H7 (cell line): ENCODE measurements around the gene ALDH1A2. TPM values are rescaled to one million over a fixed set of nuclear protein-coding genes. Genes with fewer than 3 reads are reported as not detected.
"Not testable (repeated sequence)": the region's sequence is repeated elsewhere in the genome, so short reads cannot be mapped to it uniquely, and the experiment has no call there.

ENCODE experiments used
- DNase-seq: peaks from one replicate; pipeline ENCODE4 v3.0.0; 2012
- H3K27me3 ChIP-seq: 2 replicates; pipeline ENCODE4 v1.6.0; 2011; ENCODE audit warnings: mild to moderate bottlenecking, low read length; ENCODE audit not compliant: control insufficient read depth, insufficient read depth
- H3K36me3 ChIP-seq: replicated peaks from 2 replicates; pipeline ENCODE4 v1.5.1; 2011; ENCODE audit warnings: low read length; ENCODE audit not compliant: control insufficient read depth, insufficient read depth
- H3K4me3 ChIP-seq: 2 replicates; pipeline ENCODE4 v1.5.1; 2011; ENCODE audit warnings: low read depth, mild to moderate bottlenecking, control low read depth, low read length, moderate library complexity; ENCODE audit not compliant: insufficient read depth
- total RNA-seq: library from RNA; depleted of rRNA; stranded (reverse); fragments of >200 nt; shearing (Covaris generic); gene quantifications from 2 replicates; pipeline ENCODE4 v1.2.3, GENCODE V29; 2014

The ALDH1A2 gene
- total RNA-seq, 1 experiment from 2014 or later = 0.10 TPM

DNA sequence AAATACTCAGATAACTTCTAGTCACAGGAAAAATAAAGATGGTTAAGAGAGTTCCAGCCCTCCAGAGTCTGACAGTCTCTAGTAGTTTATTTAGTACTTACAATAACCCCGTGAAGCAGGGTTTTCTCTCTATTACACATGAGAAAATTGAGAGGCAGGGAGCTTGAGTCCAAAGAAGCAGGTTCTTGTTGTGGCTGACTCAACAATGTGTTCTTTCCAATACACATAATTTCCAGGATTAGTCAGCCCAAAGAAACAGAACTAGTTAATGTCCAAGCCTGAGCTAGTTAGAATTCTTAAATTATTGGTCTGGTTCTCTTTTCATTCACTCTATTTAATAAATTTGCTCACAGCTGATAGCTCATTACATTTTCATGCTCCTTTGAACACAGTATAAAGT lies 49.9 kb downstream of the ALDH1A2 start:
- DNase-seq = no peak
- no peaks in the 10 kb centered on the region for H3K27me3 ChIP-seq
- no peak overlapping the region for H3K4me3 ChIP-seq
- no peaks in the 10 kb centered on the region for H3K36me3 ChIP-seq

DNA sequence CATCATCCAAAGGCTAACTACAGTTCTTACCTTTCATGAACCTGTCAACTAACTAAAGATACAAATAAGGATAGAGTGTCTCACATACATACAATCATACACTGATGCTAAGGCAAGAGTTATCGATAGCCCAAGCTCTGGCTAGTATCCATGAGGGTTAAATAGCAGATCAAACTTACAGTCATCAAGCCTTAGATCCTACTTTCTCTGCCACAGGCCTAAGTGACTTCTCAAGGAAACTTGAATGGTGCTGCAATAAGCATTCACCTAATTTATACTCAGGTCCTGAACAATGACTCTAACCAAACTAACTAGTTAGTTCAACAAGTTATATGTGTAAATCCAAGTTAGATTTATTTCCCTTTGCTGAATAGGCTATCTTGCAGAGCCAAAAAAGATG lies 51.0 kb downstream of the ALDH1A2 start:
- H3K4me3 ChIP-seq = no peak overlapping the region
- H3K36me3 ChIP-seq = no peaks in the 10 kb centered on the region
- DNase-seq = no peak
- H3K27me3 ChIP-seq = no peaks in the 10 kb centered on the region

- no peaks in the 10 kb centered on the region for H3K36me3 ChIP-seq
- H3K27me3 ChIP-seq = no peaks in the 10 kb centered on the region
- no peak for DNase-seq
- H3K4me3 ChIP-seq = no peak overlapping the region
Measured at GRCh38 chr15:58014040-58014439, 51.5 kb downstream of the ALDH1A2 start.

- Histone ChIP-seq H3K4me3 (no peak overlapping the region), H3K36me3 (no peaks in the 10 kb centered on the region), H3K27me3 (no peaks in the 10 kb centered on the region)
- DNase-seq = no peak
Measured at GRCh38 chr15:58010983-58011382, 54.5 kb downstream of the ALDH1A2 start.

GRCh38 chr15:58003810-58004209 lies 61.7 kb downstream of the ALDH1A2 start:
- Histone ChIP-seq H3K36me3 (no peaks in the 10 kb centered on the region), H3K27me3 (no peaks in the 10 kb centered on the region), H3K4me3 (no peak overlapping the region)
- DNase-seq = no peak

DNA sequence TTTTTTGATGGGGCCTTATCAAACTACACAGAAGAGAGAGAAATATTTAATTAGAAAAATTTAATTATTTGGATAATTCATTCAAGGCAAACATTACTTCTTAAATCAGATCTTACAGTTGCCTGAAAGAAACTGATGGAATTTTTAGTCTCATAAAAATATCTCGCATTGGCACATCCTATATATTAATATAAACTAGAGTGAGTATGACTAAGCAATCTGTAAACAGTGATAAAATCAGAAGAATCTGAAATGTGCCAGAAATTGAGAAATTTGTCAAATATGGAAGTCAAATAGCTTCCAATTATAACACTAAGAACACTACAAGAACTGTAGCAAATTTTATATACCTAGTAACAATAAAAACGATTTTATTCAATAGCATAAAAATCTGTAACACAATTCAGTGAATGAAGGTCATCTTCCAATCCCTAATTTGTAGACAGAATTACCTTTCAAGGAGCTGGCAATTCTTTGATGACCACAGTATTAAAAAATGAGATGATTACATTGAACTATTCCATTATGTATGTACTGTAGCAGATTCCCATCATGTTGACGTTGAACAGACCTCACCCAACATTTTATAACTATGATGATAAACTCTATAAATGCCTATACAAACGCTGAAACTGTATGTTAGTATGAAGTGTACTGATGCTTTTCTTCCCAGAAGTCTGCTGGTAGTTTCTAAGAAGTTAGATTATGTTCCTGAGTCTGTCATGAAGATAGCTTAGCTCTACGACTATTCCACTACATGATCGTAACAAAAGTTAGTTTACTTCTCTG lies 63.0 kb downstream of the ALDH1A2 start:
- no peak for DNase-seq
- Histone ChIP-seq H3K4me3 (no peak overlapping the region), H3K36me3 (no peaks in the 10 kb centered on the region), H3K27me3 (no peaks in the 10 kb centered on the region)

DNA sequence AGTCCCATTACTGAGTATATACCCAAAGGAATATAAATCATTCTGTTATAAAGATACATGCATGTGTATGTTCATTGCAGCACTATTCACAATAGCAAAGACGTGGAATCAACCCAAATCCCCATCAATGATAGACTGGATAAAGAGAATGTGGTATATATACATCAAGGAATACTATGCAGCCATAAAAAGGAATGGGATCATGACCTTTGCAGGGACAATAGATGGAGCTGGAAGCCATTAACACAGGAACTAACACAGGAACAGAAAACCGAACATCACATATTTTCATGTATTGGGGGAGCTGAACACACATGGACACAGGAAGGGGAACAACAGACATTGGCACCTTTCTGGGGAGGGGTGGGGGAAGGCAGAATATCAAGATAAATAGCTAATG lies 65.8 kb downstream of the ALDH1A2 start:
- not testable (repeated sequence) for H3K4me3 ChIP-seq, H3K36me3 ChIP-seq, H3K27me3 ChIP-seq, DNase-seq

DNA sequence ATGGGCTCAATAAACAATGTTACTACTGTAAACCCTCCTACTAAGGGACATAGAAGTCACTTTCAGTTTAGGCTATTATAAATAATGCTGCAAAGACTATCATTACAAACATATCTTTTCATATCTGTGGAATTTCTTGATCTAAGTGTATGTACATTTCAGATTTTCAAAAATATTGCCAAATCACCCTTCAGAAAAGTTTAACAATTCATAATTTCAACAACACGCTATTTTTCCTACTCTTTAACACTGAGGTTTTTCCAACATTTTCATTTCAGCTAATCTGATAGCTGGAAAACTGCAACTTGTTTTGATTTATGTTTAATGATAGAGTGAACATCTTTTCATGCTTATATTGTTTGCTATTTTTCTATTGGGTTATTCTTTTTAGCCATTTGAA lies 69.0 kb downstream of the ALDH1A2 start:
- Histone ChIP-seq H3K4me3 (no peak overlapping the region), H3K27me3 (no peaks in the 10 kb centered on the region), H3K36me3 (no peaks in the 10 kb centered on the region)
- DNase-seq = no peak

DNA sequence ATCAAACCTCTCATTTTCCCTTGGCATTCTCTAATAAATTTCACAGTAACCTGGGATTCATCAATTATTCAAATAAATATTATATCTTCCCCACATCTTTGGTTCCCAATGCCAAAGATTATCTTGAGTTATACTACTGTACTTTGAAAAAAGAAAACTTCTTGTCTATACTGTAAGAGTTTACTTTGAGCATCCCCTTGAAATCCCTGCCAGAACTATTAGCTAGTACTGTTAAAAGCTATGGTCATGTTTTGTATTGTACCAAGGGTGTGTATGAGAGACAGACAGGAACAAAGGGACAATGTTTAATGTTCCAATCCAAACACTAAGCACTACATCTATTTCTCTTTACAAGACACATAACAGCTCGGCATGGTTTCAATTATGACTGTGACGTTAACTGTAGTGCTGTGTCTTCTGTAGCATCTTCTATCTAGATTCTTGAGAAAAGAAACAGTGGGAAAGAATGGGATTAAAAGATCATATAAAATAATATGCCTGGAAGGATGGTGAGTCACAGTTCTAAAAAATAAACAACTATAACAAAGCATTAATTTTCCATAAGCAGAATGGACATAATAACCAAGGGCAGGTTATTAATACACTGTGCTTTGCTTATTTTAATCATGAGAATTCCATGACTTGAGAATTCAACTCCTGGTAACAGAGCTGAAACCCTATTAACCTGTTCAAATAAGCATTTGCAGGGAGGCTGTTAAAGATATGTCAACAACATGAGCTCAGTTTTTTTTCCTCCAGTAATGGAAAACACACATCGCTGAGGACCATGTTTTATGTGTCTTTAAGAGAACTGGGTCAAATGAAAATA lies 71.1 kb downstream of the ALDH1A2 start:
- no peak overlapping the region for H3K4me3 ChIP-seq
- no peaks in the 10 kb centered on the region for H3K36me3 ChIP-seq
- no peak for DNase-seq
- H3K27me3 ChIP-seq = no peaks in the 10 kb centered on the region

DNA sequence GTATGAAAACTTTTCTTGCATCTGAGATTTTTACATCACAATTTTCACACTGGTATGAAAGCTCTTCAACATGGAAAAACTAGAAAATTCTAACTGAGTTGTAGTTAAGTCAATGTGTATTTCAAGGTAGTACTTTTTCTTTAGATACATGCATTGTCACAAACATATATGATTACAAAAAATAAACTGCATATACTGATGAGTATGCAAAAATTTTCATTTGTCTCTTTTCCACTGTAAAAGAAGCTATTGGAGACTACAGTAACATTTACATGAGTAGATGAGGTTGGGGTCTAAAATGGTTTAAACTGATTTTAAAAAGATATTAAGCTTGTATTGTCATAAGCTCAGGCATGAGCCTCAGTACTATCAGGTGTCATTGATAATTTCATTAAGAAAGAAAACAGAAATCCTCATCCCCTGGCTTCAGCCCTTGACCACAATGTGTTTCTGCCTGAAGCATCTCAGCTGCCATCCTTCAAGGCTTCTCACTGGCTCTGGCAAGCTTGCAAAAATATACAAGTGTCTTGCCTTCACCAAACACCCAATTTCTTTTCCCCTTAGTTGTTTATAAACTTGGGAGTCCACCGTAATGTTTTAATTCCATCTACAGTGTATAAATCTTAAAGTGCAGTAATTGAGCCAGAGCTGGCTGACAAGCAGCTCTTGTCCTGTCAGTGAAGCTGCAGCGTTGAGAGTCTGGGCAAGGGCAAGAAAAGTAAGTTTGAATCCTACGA lies 71.9 kb downstream of the ALDH1A2 start:
- no peak for DNase-seq
- H3K4me3 ChIP-seq = no peak overlapping the region
- H3K36me3 ChIP-seq = no peaks in the 10 kb centered on the region
- H3K27me3 ChIP-seq = no peaks in the 10 kb centered on the region

DNA sequence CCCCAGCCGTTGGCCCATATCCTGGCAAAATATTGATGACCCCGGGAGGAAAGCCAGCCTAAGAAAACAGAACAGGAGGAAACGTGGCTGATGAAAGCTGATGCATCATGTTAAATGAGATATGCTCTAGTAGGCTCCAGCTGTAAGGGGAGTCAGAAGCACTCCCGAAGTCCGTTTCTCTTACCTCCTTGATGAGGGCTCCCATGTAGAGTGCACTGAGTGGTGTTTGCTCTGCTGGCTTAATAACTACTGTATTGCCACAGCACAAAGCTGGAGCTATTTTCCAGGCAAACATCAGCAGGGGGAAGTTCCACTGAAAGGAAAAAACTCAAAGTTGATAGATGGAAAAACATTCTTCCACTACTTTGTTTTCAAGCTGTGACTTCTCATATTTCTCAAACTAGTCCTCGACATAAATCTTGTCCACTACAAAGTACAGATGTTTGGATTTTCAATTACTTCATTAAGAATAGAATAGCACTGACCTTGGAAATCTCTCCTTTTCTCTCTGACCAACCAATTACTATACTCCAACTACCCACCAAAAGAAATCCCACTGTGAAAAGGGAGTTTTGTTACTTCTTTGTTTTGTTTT lies 72.7 kb downstream of the ALDH1A2 start:
- H3K36me3 ChIP-seq = no peaks in the 10 kb centered on the region
- no peak for DNase-seq
- H3K4me3 ChIP-seq = no peak overlapping the region
- H3K27me3 ChIP-seq = no peaks in the 10 kb centered on the region

- DNase-seq = no peak
- no peaks in the 10 kb centered on the region for H3K27me3 ChIP-seq
- H3K4me3 ChIP-seq = no peak overlapping the region
- H3K36me3 ChIP-seq = no peaks in the 10 kb centered on the region
Measured at GRCh38 chr15:57973534-57973933, 92.0 kb downstream of the ALDH1A2 start.

DNA sequence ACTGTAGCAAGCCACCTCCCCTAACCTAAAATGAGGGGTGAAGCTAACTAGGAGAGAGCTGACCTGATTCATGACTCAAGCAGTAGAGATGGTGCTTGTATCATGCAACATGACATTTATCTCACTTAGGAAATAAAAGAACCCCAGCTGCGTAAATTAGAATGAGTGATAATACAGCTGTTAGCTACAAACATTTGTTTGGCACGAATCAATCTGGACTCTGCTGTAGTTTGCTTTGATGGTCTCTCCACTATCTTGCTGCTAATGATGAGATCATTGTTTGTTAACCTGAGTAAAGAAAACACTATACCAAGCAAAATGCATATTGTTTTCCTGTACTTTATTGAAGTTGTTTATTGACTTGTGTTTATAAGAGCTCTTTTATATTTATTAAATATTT lies 92.6 kb downstream of the ALDH1A2 start:
- H3K27me3 ChIP-seq = no peaks in the 10 kb centered on the region
- H3K36me3 ChIP-seq = no peaks in the 10 kb centered on the region
- DNase-seq = no peak
- no peak overlapping the region for H3K4me3 ChIP-seq

DNA sequence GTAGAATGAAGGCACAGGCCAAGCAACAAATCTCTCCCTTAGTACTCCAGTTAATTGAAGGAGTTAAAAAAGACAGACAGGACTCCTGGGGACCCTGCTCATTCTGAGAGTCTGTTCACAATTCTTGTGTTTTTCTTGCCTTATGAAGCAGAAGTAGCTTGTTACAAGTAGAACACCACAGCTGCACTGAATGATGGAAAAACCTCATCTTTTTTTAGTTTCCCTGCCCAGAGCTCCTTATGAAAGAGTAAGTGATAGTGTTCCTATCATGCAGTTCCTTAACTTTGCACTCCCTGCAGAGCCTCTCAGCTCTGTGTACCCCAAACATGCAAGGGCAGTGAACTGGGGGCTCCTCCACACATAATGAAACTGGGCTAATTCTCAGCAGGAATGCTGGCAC lies 95.5 kb downstream of the ALDH1A2 start:
- Histone ChIP-seq H3K4me3 (no peak overlapping the region), H3K36me3 (no peaks in the 10 kb centered on the region), H3K27me3 (no peaks in the 10 kb centered on the region)
- no peak for DNase-seq
